ENCODE measurements around the gene HEATR3.
"Not testable (repeated sequence)": the region's sequence is repeated elsewhere in the genome, so short reads cannot be mapped to it uniquely, and the experiment has no call there.

Gene HEATR3

DNA sequence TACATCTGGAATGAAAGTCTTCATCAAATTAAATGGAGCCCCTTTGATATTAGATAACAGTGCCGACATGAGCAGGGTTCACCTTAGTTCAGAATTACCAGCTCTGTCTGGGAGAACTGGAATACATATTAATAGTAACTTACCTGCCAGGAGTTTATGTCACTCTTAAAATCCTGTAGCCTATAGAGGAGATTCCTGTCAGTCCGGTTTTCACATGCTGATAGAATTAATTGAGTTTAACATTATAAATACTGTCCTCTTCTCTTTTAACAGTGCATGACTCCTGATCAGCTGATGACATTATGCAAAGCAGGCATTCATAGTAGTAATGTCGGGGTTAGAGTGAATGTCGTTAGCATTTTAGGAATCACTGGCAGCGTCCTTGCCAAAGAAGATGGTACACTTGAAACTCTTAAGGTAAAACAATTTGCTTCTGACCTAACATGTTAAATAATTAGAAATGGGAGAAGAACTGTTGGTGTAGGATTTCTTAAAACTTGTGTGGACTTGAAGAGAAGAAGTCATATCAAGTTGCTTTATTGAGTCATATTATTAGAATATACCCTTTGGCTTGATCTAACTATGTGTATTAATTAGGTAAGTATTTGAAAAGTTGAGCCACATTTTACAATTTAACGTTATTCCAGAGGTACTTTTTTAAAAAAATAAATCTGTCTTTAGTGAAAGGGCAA, 34.3 kb downstream of the HEATR3 start:
- DNase-seq (ENCODE audit: low read depth): no peak

DNA sequence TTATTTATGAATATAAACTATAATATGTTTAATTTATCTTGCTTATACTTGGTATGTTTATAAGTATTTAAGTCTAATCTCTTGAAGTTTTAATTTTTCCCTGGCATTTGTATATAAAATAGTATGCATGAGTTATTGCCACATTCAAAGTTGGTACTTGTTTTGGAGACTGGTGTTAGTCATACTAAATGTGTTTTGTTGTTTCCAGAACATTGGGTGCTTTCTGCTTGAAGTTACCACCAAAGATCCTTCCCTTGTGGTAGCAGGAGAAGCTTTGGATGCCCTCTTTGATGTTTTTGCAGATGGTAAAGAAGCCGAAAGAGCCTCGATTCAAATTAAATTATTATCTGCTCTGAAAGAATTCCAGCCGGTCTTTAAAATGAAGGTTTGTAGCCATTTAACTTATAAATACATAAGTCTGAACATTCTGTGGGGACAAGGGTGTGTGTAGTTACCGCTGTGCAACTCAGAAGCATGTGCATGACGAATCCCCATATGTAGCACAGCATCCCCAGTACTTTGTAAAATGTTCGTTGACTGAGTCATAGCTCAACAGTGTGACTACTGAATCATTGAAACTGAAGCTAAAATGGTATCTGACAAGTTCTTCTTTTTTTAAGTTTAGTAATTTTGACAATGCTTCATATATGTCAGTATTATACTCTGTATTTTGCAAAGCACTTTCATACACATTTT, 36.4 kb downstream of the HEATR3 start:
- DNase-seq (ENCODE audit: low read depth): peak; percentile 71

DNA sequence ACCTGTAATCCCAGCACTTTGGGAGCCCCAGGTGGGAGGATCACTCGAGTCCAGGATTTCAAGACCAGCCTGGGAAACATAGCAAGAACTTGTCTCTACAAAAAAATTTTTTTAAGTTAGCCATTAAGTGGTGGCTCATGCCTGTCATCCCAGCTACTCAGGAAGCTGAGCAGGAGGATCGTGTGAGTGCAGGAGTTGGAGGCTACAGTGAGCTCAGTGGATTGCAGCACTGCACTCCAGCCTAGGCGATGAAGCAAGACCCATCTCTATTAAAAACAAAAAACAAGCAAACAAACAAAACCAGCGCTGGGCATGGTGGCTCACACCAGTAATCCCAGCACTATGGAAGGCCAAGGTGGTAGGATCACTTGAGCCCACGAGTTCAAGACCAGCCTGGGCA, 38.0 kb downstream of the HEATR3 start:
- peak; percentile 91 for DNase-seq (ENCODE audit: low read depth)

DNA sequence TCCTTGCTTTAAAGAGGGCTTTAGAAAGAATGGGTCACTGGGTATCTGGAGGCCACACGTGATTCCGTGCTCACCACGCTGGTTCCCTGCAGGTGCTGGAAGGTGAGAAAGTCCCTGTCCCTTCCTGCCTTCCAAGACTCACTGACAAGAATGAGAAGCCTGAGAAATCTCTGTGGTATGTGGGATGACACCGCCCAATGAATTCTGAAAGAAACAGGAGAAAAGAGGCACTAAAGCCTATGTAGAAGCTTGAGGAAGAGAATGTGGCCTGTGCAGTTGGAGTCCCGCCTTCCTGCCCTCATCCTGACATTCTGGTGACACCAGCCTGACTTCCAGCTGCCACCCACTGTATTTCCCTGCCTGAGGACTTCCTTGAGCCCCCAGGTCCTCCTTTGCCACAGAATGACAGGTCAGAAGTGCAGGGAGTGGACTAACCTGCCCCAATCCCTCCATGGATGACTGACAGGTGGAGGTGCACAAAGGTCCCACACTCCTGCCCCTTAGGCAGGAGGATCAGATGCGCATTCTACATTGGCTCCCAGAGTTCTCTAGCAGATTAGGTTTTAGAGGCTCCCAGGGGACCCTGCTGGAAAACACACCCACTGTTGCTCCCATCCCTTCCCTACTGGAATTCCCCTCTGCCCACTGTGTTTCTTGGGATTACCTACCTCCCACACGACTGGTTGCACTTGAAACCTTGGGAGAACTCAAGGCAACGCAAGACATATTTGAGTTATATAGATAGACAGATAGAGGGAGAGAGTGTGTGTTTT, 48.8 kb downstream of the HEATR3 start:
- DNase-seq (ENCODE audit: low read depth): no peak

DNA sequence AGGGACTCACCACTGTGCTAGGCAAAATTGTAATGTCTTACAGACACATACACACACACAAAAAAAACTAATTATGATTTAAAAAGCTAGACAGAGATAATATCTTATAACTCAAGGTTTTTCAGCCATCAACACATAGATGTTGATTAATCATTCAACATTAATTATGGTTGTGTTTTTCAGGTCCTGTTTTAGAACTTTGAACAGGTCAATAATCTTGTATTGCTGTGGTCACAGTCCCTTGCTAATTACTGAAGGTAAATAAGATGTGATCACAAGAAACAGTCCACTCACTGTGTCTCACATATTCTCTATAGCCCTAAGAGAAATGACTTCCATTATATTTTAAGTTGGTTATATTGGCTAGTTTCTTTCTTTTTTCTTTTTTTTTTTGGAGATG, 54.9 kb downstream of the HEATR3 start:
- DNase-seq (ENCODE audit: low read depth): no peak

DNA sequence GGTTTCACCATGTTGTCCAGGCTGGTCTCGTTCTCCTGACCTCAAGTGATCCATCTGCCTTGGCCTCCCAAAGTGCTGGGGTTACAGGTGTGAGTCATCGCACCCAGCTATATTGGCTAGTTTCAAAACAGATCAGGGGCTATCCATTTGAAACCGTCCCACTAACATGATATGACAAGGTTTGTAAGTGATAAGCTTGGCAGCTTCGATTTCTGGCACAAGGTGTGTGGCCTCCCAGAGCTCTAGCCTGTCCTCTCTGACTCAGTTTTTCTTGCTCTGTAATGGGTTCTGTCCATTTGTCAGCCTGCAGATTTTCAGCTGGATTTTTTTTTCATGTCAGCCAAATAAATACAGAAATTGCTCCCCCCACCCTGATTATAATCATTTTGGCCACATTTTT, 55.5 kb downstream of the HEATR3 start:
- no peak for DNase-seq (ENCODE audit: low read depth)

DNA sequence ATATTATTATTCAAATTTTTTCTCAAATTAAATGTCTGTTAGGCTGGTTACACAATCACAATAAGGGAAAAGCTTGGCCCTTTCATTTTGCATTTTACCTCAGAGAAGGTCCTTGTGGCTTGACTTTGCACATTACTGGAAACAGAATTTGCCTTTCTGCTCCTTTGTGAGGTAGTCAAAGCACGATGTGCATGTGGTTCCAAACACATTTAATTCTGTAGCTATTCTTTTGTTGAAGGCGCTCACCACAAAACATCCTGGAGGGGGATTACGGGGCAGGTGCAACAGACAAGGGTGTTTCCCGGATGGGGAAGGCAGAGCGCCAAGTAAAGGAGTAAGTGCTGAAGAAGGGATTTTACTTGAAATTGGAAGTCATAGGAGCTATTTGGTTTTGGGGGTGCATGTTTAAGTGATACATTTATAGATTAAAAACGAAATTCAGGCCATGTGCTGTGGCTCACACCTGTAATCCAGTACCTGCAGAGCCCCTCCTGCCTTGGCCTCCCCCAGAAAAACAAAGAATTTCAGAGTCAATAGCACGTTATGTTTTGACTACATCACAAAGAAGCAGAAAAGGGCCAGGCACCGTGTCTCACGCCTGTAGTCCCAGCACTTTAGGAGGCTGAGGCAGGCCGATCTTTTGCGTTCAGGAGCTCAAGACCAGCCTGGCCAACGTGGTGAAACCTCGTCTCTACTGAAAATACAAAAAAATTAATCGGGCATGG, 56.1 kb downstream of the HEATR3 start:
- DNase-seq (ENCODE audit: low read depth): no peak

DNA sequence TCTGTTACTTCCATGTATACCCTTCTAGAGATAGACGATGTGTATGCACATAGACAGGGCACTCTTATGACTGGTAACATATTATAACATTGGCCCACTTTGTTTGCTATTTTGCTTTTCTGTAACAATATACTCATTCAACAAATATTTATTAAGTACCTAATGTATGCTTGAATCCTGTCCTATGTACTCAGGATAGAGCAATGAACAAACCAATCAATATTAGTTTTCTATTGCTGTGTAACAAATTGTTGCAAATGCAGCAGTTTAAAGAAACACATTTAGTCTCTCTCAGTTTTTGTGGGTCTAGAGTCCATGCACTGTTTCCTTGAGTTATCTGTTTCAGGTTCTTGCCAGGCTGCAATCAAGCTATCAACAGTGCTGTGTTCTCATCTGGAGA, 57.6 kb downstream of the HEATR3 start:
- DNase-seq (ENCODE audit: low read depth): no peak

DNA sequence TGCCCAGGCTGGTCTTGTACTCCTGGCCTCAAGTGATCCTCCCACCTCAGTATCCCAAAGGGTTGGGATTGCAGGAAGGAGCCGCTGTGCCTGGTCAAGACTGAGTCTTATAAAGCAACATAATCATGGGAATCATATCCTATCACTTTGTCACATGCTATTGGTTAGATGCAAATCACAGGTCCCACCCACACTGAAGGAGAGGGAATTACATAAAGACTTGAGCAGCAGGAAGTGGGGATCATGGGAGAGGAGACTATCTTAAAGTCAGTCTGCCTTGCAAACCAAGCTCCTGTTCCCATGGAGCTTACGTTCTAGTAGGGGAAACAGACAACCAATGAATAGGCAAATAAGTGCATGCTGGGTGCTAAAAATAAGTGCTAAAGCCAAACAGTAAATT, 59.0 kb downstream of the HEATR3 start:
- DNase-seq (ENCODE audit: low read depth): peak; percentile 4

DNA sequence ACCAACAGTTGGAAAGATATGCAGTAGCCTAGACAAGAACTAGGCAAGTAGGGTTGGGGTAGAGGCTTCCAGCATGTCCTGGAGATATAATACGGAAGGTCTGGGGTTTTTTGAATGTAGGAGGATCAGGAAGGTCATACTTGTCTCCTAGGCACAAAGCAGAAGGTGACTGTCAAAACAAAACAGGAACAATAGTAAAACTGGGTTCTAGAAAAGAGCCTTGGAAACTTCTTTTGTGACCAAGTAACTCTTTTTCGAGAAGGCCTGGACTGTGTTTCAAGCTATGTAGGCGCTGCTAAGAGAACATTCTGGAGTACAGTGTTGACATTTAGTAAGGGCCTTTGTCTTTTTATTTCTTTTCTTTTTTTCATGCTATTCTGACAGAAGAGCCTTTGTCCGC, 60.4 kb downstream of the HEATR3 start:
- no peak for DNase-seq (ENCODE audit: low read depth)

DNA sequence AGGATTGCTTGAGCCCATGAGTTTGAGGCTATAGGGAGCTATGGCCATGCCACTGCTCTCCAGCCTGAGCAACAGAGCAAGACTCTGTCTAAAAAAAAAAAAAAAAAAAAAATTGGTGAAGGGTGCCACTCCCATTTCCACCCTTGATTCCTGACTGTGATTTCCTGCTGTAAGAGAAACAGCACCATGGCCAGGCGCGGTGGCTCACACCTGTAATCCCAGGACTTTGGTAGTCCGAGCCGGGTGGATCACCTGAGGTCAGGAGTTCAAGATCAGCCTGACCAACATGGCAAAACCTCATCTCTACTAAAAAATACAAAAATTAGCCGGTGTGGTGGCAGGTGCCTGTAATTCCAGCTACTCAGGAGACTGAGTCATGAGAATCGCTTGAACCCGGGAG, 66.8 kb downstream of the HEATR3 start:
- DNase-seq (ENCODE audit: low read depth): not testable (repeated sequence)

DNA sequence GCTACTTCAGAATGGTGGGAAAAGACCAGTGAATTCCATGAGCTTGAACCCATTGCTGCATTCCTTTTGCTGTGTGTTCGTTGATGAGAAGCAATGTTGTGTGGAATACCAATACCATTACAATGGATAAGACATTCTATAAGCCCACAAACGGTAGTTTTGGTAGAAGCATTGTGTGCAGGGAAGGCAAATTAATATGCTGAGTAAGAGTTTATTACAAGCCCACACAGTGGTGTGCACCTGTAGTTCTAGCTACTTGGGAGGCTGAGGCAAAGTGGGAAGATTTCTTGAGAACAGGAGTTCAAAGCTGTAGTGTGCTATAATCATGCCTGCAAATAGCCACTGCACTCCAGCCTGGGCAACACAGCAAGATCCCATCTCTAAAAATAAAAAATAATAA, 67.4 kb downstream of the HEATR3 start:
- DNase-seq (ENCODE audit: low read depth): no peak

DNA sequence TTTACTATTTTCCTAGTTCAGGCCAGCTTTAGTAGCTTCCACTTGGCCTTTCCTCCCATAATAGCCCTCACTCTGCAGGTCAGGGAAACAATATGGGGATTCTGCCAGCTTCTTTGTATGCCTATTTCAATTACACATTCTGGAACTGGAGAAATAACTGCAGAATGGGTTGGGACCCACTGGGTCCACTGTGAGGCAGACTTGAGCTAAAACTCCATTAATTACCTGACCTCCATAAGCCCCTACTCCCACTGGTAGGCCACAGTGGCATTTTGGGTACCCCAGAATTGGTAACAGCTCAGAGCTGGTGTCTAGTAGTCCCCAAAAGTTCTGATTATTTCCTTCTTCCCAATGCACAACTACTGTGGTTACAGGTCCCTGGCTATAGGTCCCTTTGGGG, 70.6 kb downstream of the HEATR3 start:
- DNase-seq (ENCODE audit: low read depth): no peak

DNA sequence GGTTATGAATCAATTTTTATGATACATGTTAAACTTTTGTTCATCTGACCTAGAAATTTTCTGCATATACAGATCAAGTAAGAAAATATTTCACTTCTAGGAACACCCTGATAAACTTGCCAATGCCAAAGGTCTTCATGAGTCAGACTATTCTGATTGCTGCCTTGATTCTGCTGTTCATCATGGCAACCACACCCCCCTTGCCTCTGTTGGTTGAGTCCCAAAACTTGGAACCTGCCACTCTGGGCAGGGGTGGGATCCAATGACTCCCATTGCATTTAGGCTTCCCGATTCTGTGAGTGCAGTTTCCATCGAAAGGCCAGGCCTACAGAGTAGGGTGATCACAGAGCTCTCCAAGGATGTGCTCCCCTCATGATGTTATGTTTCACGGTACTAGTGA, 71.5 kb downstream of the HEATR3 start:
- no peak for DNase-seq (ENCODE audit: low read depth)

DNA sequence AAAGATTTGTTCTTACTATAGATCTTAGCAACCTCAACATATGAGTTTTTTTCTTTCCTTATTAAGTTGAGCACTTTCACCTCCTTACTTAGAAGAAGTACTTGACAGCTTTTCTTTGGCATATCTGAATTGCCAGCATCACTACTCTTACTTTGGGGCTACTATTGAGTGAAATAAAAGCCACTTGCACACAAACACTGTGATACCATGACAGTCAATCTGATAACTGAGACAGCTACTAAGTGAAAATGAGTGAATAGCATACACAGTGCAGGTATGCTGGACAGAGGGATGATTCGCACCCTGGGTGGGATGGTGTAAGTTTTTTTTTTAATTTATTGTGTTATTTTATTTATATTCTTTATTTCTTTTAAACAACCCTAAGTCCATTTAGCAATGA, 73.8 kb downstream of the HEATR3 start:
- DNase-seq (ENCODE audit: low read depth): no peak

DNA sequence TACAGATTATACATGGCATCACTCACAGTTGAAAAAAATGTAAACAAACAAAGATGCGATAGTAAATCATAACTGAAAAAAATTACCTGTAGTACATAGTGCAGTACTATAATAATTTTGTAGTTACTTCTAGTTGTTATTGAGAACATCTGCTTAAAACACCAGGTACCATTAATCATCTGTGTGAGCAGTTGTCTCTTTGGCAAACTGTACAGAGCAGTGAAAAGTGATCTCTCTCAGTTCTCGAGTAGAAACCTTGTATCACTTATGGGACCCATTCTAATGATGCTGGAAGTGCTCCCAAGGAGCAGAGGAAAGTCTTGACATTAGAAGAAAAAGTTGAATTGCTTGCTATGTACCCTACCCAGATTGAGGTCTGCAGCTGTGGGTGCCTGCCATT, 78.4 kb downstream of the HEATR3 start:
- DNase-seq (ENCODE audit: low read depth): no peak

DNA sequence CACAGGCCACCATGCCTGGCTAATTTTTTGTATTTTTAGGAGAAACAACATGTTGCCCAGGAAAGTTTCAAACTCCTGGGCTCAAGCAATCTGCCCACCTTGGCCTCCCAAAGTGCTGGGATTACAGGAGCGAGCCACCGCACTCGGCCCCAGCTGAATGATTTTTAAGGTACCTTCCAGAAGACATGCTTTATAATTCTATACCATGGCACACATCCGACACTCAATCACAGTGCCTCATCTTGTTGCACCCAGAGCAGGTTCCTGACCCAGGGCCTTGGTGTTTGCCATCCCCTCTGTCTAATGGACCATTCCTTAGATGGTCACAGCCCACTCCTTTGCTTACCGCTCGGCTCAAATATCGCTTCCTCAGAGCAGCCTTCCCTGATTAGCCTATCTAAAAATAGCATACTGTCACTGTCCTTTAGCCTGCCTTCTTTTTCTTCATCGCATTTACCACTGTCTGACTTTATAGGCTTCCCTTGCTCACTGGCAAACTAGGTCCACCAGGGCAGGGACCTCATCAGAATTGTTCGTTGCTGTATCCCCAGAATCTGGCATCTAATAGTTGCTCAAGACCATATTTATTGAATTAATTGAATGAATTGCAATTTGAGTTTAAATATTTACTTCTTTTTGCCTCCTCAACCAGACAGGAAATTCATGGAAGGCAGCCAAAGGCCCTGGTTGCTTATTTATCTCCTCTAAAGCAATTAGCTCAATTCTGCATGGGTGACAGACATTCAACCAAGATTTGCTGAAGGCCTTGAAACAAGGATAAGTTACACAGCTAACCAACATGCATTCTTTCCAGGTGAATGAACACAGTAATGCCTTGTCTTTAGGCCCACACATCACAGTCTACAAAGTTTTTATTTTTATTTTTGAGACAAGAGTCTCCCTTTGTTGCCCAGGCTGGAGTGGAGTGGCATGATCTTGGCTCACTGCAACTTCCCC, 81.0 kb downstream of the HEATR3 start:
- DNase-seq (ENCODE audit: low read depth): no peak

DNA sequence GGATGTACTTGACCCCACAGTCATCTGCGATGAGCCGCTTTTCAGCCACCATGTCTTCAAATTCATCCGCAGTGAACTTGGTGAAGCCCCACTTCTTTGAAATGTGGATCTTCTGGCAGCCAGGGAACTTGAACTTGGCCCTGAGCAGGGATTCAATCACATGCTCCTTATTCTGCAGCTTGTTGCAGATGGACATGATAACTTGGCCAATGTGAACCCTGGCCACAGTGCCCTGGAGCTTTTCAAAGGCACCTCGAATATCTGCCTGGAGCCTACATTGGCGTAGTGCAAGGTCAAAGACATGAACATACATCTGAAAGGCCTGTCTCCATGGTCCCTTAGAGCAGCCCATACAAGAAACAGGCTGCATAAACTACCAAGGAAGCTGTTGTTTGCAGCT, 85.6 kb downstream of the HEATR3 start:
- no peak for DNase-seq (ENCODE audit: low read depth)

DNA sequence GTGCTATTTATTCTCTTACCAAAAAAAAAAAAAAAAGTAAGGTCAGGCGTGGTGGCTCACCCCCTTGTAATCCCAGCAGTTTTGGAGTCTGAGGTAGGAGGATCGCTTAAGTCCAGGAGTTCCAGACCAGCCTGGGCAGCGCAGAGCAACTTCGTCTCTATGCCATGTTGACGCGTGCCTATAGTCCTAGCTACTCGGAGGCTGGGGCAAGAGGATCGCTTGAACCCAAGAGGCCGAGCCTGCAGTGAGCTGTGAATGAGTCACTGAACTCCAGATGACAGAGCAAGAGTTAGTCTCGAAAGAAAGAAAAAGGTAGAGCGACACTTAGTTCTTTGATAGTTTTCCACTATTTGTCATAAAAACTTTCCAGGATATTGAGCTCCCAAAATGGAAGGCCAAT, 86.0 kb downstream of the HEATR3 start:
- no peak for DNase-seq (ENCODE audit: low read depth)

DNA sequence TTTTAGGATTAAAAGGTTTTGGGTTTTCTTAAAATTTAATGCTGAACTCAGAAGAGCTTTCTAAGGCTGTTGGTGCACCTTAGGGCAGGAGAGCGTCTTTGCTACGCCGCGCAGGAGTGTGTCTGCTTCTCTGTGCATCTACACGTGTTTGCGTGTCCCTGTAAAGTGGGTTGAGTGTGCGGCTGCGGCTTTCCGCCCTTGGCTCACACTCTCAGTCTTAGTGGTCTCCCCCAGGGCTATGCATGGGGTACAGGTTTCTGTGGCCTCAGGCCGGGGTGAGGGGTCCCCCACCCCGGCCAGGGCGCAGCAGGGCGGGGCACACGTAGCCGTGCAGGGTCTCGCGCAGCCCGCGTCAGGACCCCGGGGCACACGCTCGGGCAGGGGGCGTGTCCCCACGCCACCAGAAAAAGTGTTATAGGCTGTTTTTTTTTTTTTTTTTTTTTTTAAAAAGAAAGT, 86.6 kb downstream of the HEATR3 start:
- DNase-seq (ENCODE audit: low read depth): peak; percentile 33

Data from amniotic epithelial cell (primary cell).